Upper lobe of left lung (tissue), 6 donors: ENCODE results near the gene PTPRZ1. TPM values are rescaled to one million over a fixed set of nuclear protein-coding genes. Genes with fewer than 3 reads are reported as not detected.

ENCODE experiments used
- ATAC-seq, 2 donors: fragments of 200-7000 bp; cut with Tn5 transposase; one replicate each; pipeline ENCODE4 v1.9.1; 2022; ENCODE audit warnings: mild to moderate bottlenecking in 2 of 2, moderate library complexity in 2 of 2; ENCODE audit not compliant: low FRiP score in 2 of 2
- DNase-seq, 2 donors: peaks; one replicate each; pipeline ENCODE4 v3.0.0-alpha.2; 2019 to 2020
- H3K27ac ChIP-seq, 4 donors: fragments of 200-600 bp; sonication (generic); one replicate each; pipeline ENCODE4 v1.5.1; 2016 to 2019
- H3K27me3 ChIP-seq, 4 donors: fragments of 200-600 bp; sonication (generic); one replicate each; pipeline ENCODE4 v1.5.1; 2017 to 2019
- H3K36me3 ChIP-seq, 4 donors: fragments of 200-600 bp; sonication (generic); one replicate each; pipeline ENCODE4 v1.5.1; 2016 to 2019
- H3K4me1 ChIP-seq, 4 donors: fragments of 200-600 bp; sonication (generic); one replicate each; pipeline ENCODE4 v1.5.1; 2018 to 2019
- H3K4me3 ChIP-seq, 4 donors: fragments of 200-600 bp; sonication (generic); one replicate each; pipeline ENCODE4 v1.5.1; 2017 to 2019; ENCODE audit warnings: mild to moderate bottlenecking in 2 of 4, moderate library complexity in 1 of 4
- H3K9me3 ChIP-seq, 4 donors: fragments of 200-600 bp; sonication (generic); one replicate each; pipeline ENCODE4 v1.5.1; 2018 to 2019
- CTCF ChIP-seq, 6 experiments: fragments of 450-650 bp in 4 of 6; fragments of 200-600 bp in 2 of 6; sonication (generic) in 2 of 6; IDR thresholded peaks; one replicate each; pipeline ENCODE4 v1.5.1; 2016 to 2019; ENCODE audit warnings: antibody characterized with exemption in 6 of 6
- EP300 ChIP-seq, 4 donors: sonication (generic); formaldehyde crosslinking; IDR thresholded peaks; one replicate each; pipeline ENCODE4 v1.5.1; 2017; ENCODE audit warnings: antibody characterized with exemption in 4 of 4, control low read depth in 2 of 4
- POLR2A ChIP-seq, 4 donors: fragments of 450-650 bp; IDR thresholded peaks; one replicate each; pipeline ENCODE4 v1.5.1; 2016 to 2017; ENCODE audit warnings: antibody characterized with exemption in 4 of 4, mild to moderate bottlenecking in 2 of 4
- POLR2AphosphoS5 ChIP-seq, 2 donors: sonication (generic); formaldehyde crosslinking; IDR thresholded peaks; one replicate each; pipeline ENCODE4 v1.5.1; 2017; ENCODE audit warnings: antibody characterized with exemption in 2 of 2
- WGBS, 2 donors: methylation state at CpG; one replicate each; pipeline ENCODE4 v1.1.5; 2017 to 2018; 5-methylcytosine and 5-hydroxymethylcytosine counted together
- total RNA-seq, 6 donors: library from RNA; depleted of rRNA in 4 of 6; stranded (reverse); fragments of >200 nt in 4 of 6; gene quantifications; one replicate each; pipeline versions ENCODE4 v1.1.0 to v1.2.1, GENCODE V29; 2016 to 2021
- donor health status: DM: no; HTN: no; CAD: no; lungs with moderate emphysema.
- donor health status: DM: no; HTN: yes; CAD: no; lungs with severe emphysema.

PTPRZ1 gene
- total RNA-seq, 6 donors from 2014 or later: 0.57 to 7.2 (median 1.2) TPM

GRCh38 chr7:121916211-121916610 is 43.2 kb downstream of the PTPRZ1 start:
- Histone ChIP-seq H3K27ac (no peak overlapping the region), H3K4me1 (no peaks in the 10 kb centered on the region), H3K27me3 (no peaks in the 10 kb centered on the region), H3K4me3 (no peak overlapping the region), H3K9me3 (no peaks in the 10 kb centered on the region), H3K36me3 (no peaks in the 10 kb centered on the region)
- WGBS, 2 donors: 87 to 88% methylated on average over 4 of the region's 4 CpGs
- TF ChIP-seq POLR2AphosphoS5 (IDR thresholded peaks at IDR 0.05) (no peak), POLR2A (IDR thresholded peaks at IDR 0.05) (no peak), CTCF (IDR thresholded peaks at IDR 0.05) (no peak), EP300 (IDR thresholded peaks at IDR 0.05) (no peak)
- DNase-seq (no peak), ATAC-seq (no peak)

GRCh38 chr7:121919986-121920385 is 47.0 kb downstream of the PTPRZ1 start:
- ATAC-seq: no peak
- no peak overlapping the region for H3K27ac ChIP-seq
- no peaks in the 10 kb centered on the region for H3K36me3 ChIP-seq
- TF ChIP-seq POLR2A (IDR thresholded peaks at IDR 0.05) (no peak), CTCF (IDR thresholded peaks at IDR 0.05) (no peak), EP300 (IDR thresholded peaks at IDR 0.05) (no peak), POLR2AphosphoS5 (IDR thresholded peaks at IDR 0.05) (no peak)
- no peaks in the 10 kb centered on the region for H3K27me3 ChIP-seq
- H3K4me3 ChIP-seq: no peak overlapping the region
- DNase-seq: no peak
- no peaks in the 10 kb centered on the region for H3K9me3 ChIP-seq
- 56 to 60% methylated on average over 3 of the region's 3 CpGs for WGBS, 2 donors
- H3K4me1 ChIP-seq: no peaks in the 10 kb centered on the region

GRCh38 chr7:121924269-121925186 is 51.6 kb downstream of the PTPRZ1 start:
- H3K9me3 ChIP-seq: no peaks in the 10 kb centered on the region
- no peak overlapping the region for H3K27ac ChIP-seq
- H3K4me3 ChIP-seq: no peak overlapping the region
- no peak for TF ChIP-seq EP300 (IDR thresholded peaks at IDR 0.05)
- no peak for TF ChIP-seq CTCF (IDR thresholded peaks at IDR 0.05)
- TF ChIP-seq POLR2AphosphoS5 (IDR thresholded peaks at IDR 0.05): no peak
- no peak for TF ChIP-seq POLR2A (IDR thresholded peaks at IDR 0.05)
- H3K4me1 ChIP-seq: no peaks in the 10 kb centered on the region
- DNase-seq: no peak
- WGBS, 2 donors: 66 to 70% methylated on average over 7 of the region's 7 CpGs
- no peaks in the 10 kb centered on the region for H3K36me3 ChIP-seq
- H3K27me3 ChIP-seq: no peaks in the 10 kb centered on the region
- ATAC-seq: no peak

DNA sequence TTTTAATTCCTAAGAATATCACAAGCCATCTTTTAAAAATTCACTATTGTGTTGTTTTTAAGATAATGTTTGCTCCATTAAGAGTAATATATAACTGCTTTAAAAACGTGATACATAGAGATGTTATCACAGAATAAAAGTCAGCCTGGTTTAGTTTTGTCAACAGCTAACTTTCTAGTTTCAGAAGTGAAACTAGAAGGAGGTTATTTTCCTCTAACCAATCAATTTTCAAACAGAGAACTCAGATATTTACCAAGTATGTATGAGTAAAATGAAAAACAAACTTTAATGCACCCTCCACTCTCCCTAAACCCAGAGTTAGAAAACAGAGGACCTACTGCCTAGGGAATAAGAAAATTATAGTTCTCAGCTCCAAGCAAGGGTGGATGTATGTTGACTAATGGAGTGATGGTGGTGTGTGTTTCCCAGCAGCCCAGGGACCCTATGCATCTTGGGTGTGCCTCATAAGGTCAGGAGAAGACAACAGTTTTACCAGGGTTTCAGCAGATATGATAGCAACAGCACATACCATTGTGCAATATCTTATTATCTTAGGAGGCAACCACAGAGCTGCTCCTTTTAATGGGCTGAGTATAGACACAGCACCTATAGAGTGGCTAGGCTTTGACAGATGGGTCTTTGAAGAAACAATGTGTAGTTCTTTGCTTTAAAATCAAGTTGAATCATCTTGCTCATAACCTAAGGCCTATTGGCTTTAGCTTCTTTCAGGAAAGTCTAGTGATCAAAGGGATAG is 58.4 kb downstream of the PTPRZ1 start:
- WGBS, 2 donors: 41 to 51% methylated on average over 1 of the region's 1 CpG
- Histone ChIP-seq H3K9me3 (no peaks in the 10 kb centered on the region), H3K4me1 (no peaks in the 10 kb centered on the region), H3K27me3 (no peaks in the 10 kb centered on the region), H3K36me3 (no peaks in the 10 kb centered on the region), H3K4me3 (no peak overlapping the region), H3K27ac (no peak overlapping the region)
- no peak for TF ChIP-seq POLR2AphosphoS5 (IDR thresholded peaks at IDR 0.05)
- ATAC-seq (no peak), DNase-seq (no peak)

- WGBS, 2 donors: 78 to 80% methylated on average over 1 of the region's 1 CpG
- Histone ChIP-seq H3K4me1 (no peaks in the 10 kb centered on the region), H3K27me3 (no peaks in the 10 kb centered on the region), H3K27ac (no peak overlapping the region), H3K36me3 (no peaks in the 10 kb centered on the region), H3K9me3 (no peaks in the 10 kb centered on the region), H3K4me3 (no peak overlapping the region)
- TF ChIP-seq CTCF (IDR thresholded peaks at IDR 0.05) (no peak), EP300 (IDR thresholded peaks at IDR 0.05) (no peak), POLR2AphosphoS5 (IDR thresholded peaks at IDR 0.05) (no peak), POLR2A (IDR thresholded peaks at IDR 0.05) (no peak)
- DNase-seq (no peak), ATAC-seq (no peak)
Observed at GRCh38 chr7:121932768-121933167, 59.8 kb downstream of the PTPRZ1 start.
